Adrenal gland (tissue), 12 donors: ENCODE results near the gene GPC5. TPM values are rescaled to one million over a fixed set of nuclear protein-coding genes. Genes with fewer than 3 reads are reported as not detected.

Experiments
- DNase-seq, 7 donors: peaks; one replicate each; pipeline ENCODE4 v3.0.0-alpha.2; 2019 to 2020
- H3K27ac ChIP-seq, 5 donors: fragments of 200-600 bp; sonication (generic) in 4 of 5; 1 replicate in 3 of 5; 2 replicates in 2 of 5; pipeline versions ENCODE4 v1.5.1 to v1.8.0; 2016 to 2020; ENCODE audit warnings: mild to moderate bottlenecking in 1 of 5
- H3K27me3 ChIP-seq: fragments of 200-600 bp; 2 replicates; pipeline ENCODE4 v1.8.0; 2021
- H3K36me3 ChIP-seq, 2 donors: fragments of 200-600 bp; replicated peaks in 1 of 2; 1 replicate in 1 of 2; 2 replicates in 1 of 2; pipeline versions ENCODE4 v1.5.1 to v1.8.0; 2018 to 2022
- H3K4me1 ChIP-seq, 2 donors: fragments of 200-600 bp; replicated peaks in 1 of 2; 1 replicate in 1 of 2; 2 replicates in 1 of 2; pipeline versions ENCODE4 v1.5.1 to v1.8.0; 2018 to 2021
- H3K4me3 ChIP-seq, 4 donors: fragments of 200-600 bp; sonication (generic) in 3 of 4; one replicate each; pipeline ENCODE4 v1.5.1; 2016 to 2018
- H3K9me3 ChIP-seq, 3 donors: fragments of 200-600 bp; sonication (generic) in 1 of 3; replicated peaks in 1 of 3; 1 replicate in 2 of 3; 2 replicates in 1 of 3; pipeline versions ENCODE4 v1.5.1 to v1.8.0; 2016 to 2021
- CTCF ChIP-seq, 6 experiments: fragments of 450-650 bp in 4 of 6; fragments of 200-600 bp in 2 of 6; sonication (generic) in 1 of 6; IDR thresholded peaks; 1 replicate in 5 of 6; 2 replicates in 1 of 6; pipeline versions ENCODE4 v1.5.1 to v1.8.0; 2016 to 2021; ENCODE audit warnings: antibody characterized with exemption in 6 of 6, mild to moderate bottlenecking in 2 of 6, moderate library complexity in 1 of 6
- POLR2A ChIP-seq, 2 donors: fragments of 450-650 bp; IDR thresholded peaks; one replicate each; pipeline ENCODE4 v1.6.1; 2017; ENCODE audit warnings: antibody characterized with exemption in 2 of 2, mild to moderate bottlenecking in 2 of 2, moderate library complexity in 1 of 2
- WGBS, 4 donors: extraction: QIAGEN DNeasy Blood & Tissue Kit in 2 of 4; methylation state at CpG; one replicate each; pipeline versions ENCODE4 v1.1.5 to v1.1.7; 2013 to 2017; 5-methylcytosine and 5-hydroxymethylcytosine counted together
- intact Hi-C, 2 donors: fragments of 100-400 bp; cut with DNase I; formaldehyde crosslinking; loops; one replicate each; pipeline versions ENCODE4 v1.14.1 to v1.15.0; 2022 to 2023
- polyA plus RNA-seq, 3 donors: library from polyadenylated mRNA; stranded (reverse); fragments of 200-250 nt in 2 of 3; fragments of 350-450 nt in 1 of 3; fragmentation: Illumina TruSeq in 1 of 3; extraction: RNeasy Lipid Tissue Mini Kit (QIAGEN cat#74804) in 1 of 3; gene quantifications; one replicate each; pipeline ENCODE4 v1.2.3, GENCODE V29; 2013 to 2014
- total RNA-seq, 9 donors: library from RNA; depleted of rRNA in 4 of 9; stranded (reverse); fragments of >200 nt in 4 of 9; fragments of 120-200 nt in 1 of 9; fragmentation: NEBNext Ultra II Directional in 1 of 9; extraction: Animal tissue kit (Norgen Biotek cat#: 25700) in 1 of 9; gene quantifications; one replicate each; pipeline versions ENCODE4 v1.1.0 to v1.2.4, GENCODE V29; 2013 to 2023
- donor health status: healthy with polysubstance abuse.
- donor health status: Bipolar disorder and iron deficiency.
- donor health status: DM: yes; HTN: yes; CAD: no.
- donor health status: DM: no; HTN: no; CAD: no.
- donor health status: DM: no; HTN: no; CAD: no.
- donor health status: DM: yes; HTN: yes; CAD: no.

GPC5 gene
- total and polyA plus RNA-seq, 12 donors = 0.24 to 7.7 (median 2.1) TPM; not detected in 4

DNA sequence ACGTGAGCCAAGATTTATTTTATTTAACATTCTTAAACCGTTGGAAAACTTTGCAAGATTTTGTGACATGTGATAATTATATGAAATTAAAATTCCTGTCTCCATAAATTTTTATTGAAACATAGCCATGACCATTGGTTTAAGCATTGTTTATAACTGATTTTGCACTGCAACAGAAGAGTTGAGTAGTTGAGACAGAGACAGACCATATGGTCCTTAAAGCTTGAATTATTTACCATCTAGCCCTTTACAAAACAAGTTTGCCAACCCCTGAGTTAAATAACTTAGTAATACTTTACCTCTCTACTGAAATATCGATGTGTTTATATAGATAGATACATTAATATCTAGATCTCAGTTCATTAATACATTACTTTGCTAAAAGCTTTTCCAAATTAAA, 1014.1 kb downstream of the GPC5 start:
- intact Hi-C loops = no loop called here
- 75 to 80% (median 78%) methylated on average over 3 of the region's 3 CpGs for WGBS, 4 donors
- TF ChIP-seq CTCF (IDR thresholded peaks at IDR 0.05) = no peak
- no peak for TF ChIP-seq POLR2A (IDR thresholded peaks at IDR 0.05)
- DNase-seq = no peak
- no peak overlapping the region for H3K27ac ChIP-seq
- H3K4me3 ChIP-seq = no peak overlapping the region
- no peaks in the 10 kb centered on the region for H3K36me3 ChIP-seq
- no peaks in the 10 kb centered on the region for H3K9me3 ChIP-seq
- no peaks in the 10 kb centered on the region for H3K4me1 ChIP-seq
- H3K27me3 ChIP-seq = no peaks in the 10 kb centered on the region

- TF ChIP-seq CTCF (IDR thresholded peaks at IDR 0.05) = no peak
- TF ChIP-seq POLR2A (IDR thresholded peaks at IDR 0.05) = no peak
- intact Hi-C loops = no loop called here
- H3K36me3 ChIP-seq = no peaks in the 10 kb centered on the region
- no peaks in the 10 kb centered on the region for H3K27me3 ChIP-seq
- no peak for DNase-seq
- H3K9me3 ChIP-seq = no peaks in the 10 kb centered on the region
- H3K4me3 ChIP-seq = no peak overlapping the region
- WGBS, 4 donors = 66 to 91% (median 72%) methylated on average over 1 of the region's 1 CpG
- H3K27ac ChIP-seq = no peak overlapping the region
- H3K4me1 ChIP-seq = no peaks in the 10 kb centered on the region
Observed at GRCh38 chr13:92412996-92413395, 1014.6 kb downstream of the GPC5 start.

DNA sequence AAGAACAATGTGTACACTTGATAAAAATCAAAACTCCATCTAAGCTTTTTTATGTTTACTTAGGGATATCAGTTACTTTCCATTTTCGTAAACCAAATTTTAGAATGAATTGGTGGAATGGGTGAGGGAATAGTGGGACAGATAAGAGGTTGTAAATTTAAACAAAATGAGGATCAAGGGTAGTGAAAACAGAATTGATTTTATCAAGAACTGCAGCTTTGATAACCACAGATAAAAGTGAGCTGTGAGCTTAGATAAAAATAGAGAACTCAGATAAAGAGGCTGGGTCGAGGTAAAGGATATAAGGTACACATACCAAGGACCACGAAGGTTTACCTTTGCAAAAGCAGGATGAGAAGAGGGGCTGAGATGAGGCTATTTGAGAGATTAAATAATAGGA, 1015.0 kb downstream of the GPC5 start:
- H3K27ac ChIP-seq = no peak overlapping the region
- WGBS, 4 donors = 43 to 55% (median 46%) methylated on average over 3 of the region's 3 CpGs
- TF ChIP-seq CTCF (IDR thresholded peaks at IDR 0.05) (no peak), POLR2A (IDR thresholded peaks at IDR 0.05) (no peak)
- H3K4me1 ChIP-seq = no peaks in the 10 kb centered on the region
- no peaks in the 10 kb centered on the region for H3K36me3 ChIP-seq
- no peak for DNase-seq
- no peaks in the 10 kb centered on the region for H3K27me3 ChIP-seq
- H3K4me3 ChIP-seq = no peak overlapping the region
- no peaks in the 10 kb centered on the region for H3K9me3 ChIP-seq
- intact Hi-C loops = no loop called here

- DNase-seq = no peak
- TF ChIP-seq CTCF (IDR thresholded peaks at IDR 0.05) (no peak), POLR2A (IDR thresholded peaks at IDR 0.05) (no peak)
- intact Hi-C loops = no loop called here
- no peaks in the 10 kb centered on the region for H3K9me3 ChIP-seq
- no peaks in the 10 kb centered on the region for H3K36me3 ChIP-seq
- WGBS, 4 donors = 89 to 94% (median 92%) methylated on average over 4 of the region's 4 CpGs
- no peaks in the 10 kb centered on the region for H3K27me3 ChIP-seq
- no peak overlapping the region for H3K27ac ChIP-seq
- no peaks in the 10 kb centered on the region for H3K4me1 ChIP-seq
- no peak overlapping the region for H3K4me3 ChIP-seq
Observed at GRCh38 chr13:92414851-92415250, 1016.4 kb downstream of the GPC5 start.
